Neural cell (in vitro differentiated cells): ENCODE data around the gene SMOC1. TPM values are rescaled to one million over a fixed set of nuclear protein-coding genes. Genes with fewer than 3 reads are reported as not detected.

ENCODE experiments used
- H2AFZ ChIP-seq: fragments of 200-600, 300-800 bp; sonication (generic), shearing (Covaris generic); 2 replicates; pipeline ENCODE4 v1.6.0; 2014; ENCODE audit warnings: low read depth, mild to moderate bottlenecking, antibody characterized with exemption, low read length, moderate library complexity
- H3F3A ChIP-seq: fragments of 200-600 bp; shearing (Covaris generic); 2 replicates; pipeline ENCODE4 v1.6.1; 2016; ENCODE audit warnings: mild to moderate bottlenecking, moderate library complexity, mixed read lengths, antibody characterized with exemption, low read length; ENCODE audit not compliant: insufficient read depth, poor library complexity, severe bottlenecking
- H3K27ac ChIP-seq: fragments of 200-600, 300-800 bp; sonication (generic), shearing (Covaris generic); 2 replicates; pipeline ENCODE4 v1.5.1; 2014; ENCODE audit warnings: mild to moderate bottlenecking, low read length, moderate library complexity
- H3K27me3 ChIP-seq: fragments of 300-800, 200-600 bp; sonication (generic), shearing (Covaris generic); 2 replicates; pipeline ENCODE4 v1.6.0; 2014; ENCODE audit warnings: mild to moderate bottlenecking, low read depth, low read length, moderate library complexity; ENCODE audit not compliant: insufficient read depth
- H3K36me3 ChIP-seq: fragments of 300-800, 200-600 bp; sonication (generic), shearing (Covaris generic); 2 replicates; pipeline ENCODE4 v1.5.1; 2014; ENCODE audit warnings: mild to moderate bottlenecking, antibody characterized with exemption, low read length, moderate library complexity; ENCODE audit not compliant: insufficient read depth
- H3K4me2 ChIP-seq: fragments of 300-800, 200-600 bp; sonication (generic), shearing (Covaris generic); 2 replicates; pipeline ENCODE4 v1.6.0; 2014; ENCODE audit warnings: mild to moderate bottlenecking, low read length
- H3K4me3 ChIP-seq: fragments of 300-800, 200-600 bp; sonication (generic), shearing (Covaris generic); 2 replicates; pipeline ENCODE4 v1.5.1; 2014; ENCODE audit warnings: mild to moderate bottlenecking, low read length, moderate library complexity
- H3K79me2 ChIP-seq: fragments of 200-600 bp; shearing (Covaris generic); replicated peaks from 2 replicates; pipeline ENCODE4 v1.6.0; 2014; ENCODE audit warnings: mild to moderate bottlenecking, low read length, moderate library complexity; ENCODE audit not compliant: insufficient read depth
- H3K9ac ChIP-seq: fragments of 300-800, 200-600 bp; sonication (generic), shearing (Covaris generic); 2 replicates; pipeline ENCODE4 v1.6.1; 2016; ENCODE audit warnings: mild to moderate bottlenecking, low read length, mixed read lengths
- H3K9me2 ChIP-seq: fragments of 200-600 bp; shearing (Covaris generic); 2 replicates; pipeline ENCODE4 v1.6.1; 2016; ENCODE audit warnings: mild to moderate bottlenecking, low read length, mixed read lengths; ENCODE audit not compliant: insufficient read depth
- H3K9me3 ChIP-seq: fragments of 200-600, 300-800 bp; sonication (generic), shearing (Covaris generic); 2 replicates; pipeline ENCODE4 v1.6.1; 2016; ENCODE audit warnings: mild to moderate bottlenecking, mixed run types, low read length, moderate library complexity, mixed read lengths
- H4K20me1 ChIP-seq: fragments of 200-600 bp; shearing (Covaris generic); 2 replicates; pipeline ENCODE4 v1.6.1; 2016; ENCODE audit warnings: mild to moderate bottlenecking, mixed run types; ENCODE audit not compliant: insufficient read depth
- CTCF ChIP-seq: fragments of 450-650 bp; IDR thresholded peaks from 2 replicates; pipeline ENCODE4 v1.5.1; 2014; ENCODE audit warnings: antibody characterized with exemption, mild to moderate bottlenecking, moderate library complexity; ENCODE audit not compliant: poor library complexity, severe bottlenecking
- EP300 ChIP-seq: fragments of 450-650 bp; conservative IDR thresholded peaks from 2 replicates; pipeline ENCODE4 v1.6.1; 2014; ENCODE audit warnings: antibody characterized with exemption, mild to moderate bottlenecking, moderate library complexity; ENCODE audit not compliant: poor library complexity, severe bottlenecking
- EZH2 ChIP-seq: fragments of 200-600, 300-800 bp; shearing (Covaris generic), sonication (generic); IDR thresholded peaks from 2 replicates; pipeline ENCODE4 v1.6.1; 2014; ENCODE audit warnings: antibody characterized with exemption, low read length, borderline replicate concordance, mild to moderate bottlenecking; ENCODE audit not compliant: insufficient read depth, poor library complexity, severe bottlenecking
- MXI1 ChIP-seq: fragments of 450-650 bp; conservative IDR thresholded peaks from 2 replicates; pipeline ENCODE4 v1.6.1; 2014; ENCODE audit warnings: antibody characterized with exemption, mild to moderate bottlenecking; ENCODE audit not compliant: poor library complexity, severe bottlenecking
- POLR2AphosphoS5 ChIP-seq: IDR thresholded peaks from 2 replicates; pipeline ENCODE4 v1.6.1; 2012
- RAD21 ChIP-seq: fragments of 450-650 bp; conservative IDR thresholded peaks from 2 replicates; pipeline ENCODE4 v1.6.1; 2014; ENCODE audit warnings: antibody characterized with exemption, mild to moderate bottlenecking, moderate library complexity
- SMC3 ChIP-seq: fragments of 450-650 bp; conservative IDR thresholded peaks from 2 replicates; pipeline ENCODE4 v1.6.1; 2014; ENCODE audit warnings: antibody characterized with exemption, mild to moderate bottlenecking, moderate library complexity; ENCODE audit not compliant: poor library complexity
- TAF1 ChIP-seq: IDR thresholded peaks from 2 replicates; pipeline ENCODE4 v1.6.1; 2012; ENCODE audit warnings: low read depth
- polyA plus RNA-seq: library from polyadenylated mRNA; depleted of rRNA; stranded (reverse); fragments of >200 nt; gene quantifications from 2 replicates; pipeline ENCODE4 v1.2.3, GENCODE V29; 2014
- TF ChIP-seq, protein P1 (sequence below): IDR thresholded peaks from 2 replicates; pipeline ENCODE4 v1.6.1; 2012; ENCODE audit warnings: borderline replicate concordance

SMOC1 gene
- polyA plus RNA-seq, 1 donor from 2014 or later = 8.7 TPM

- Histone ChIP-seq H3K27ac (no peak overlapping the region), H3K9me3 (no peaks in the 10 kb centered on the region), H3K4me2 (no peak overlapping the region), H3K27me3 (no peaks in the 10 kb centered on the region), H3K79me2 (no peaks in the 10 kb centered on the region), H3K4me3 (no peak overlapping the region), H3F3A (no peaks in the 10 kb centered on the region), H3K36me3 (no peaks in the 10 kb centered on the region), H2AFZ (no peak overlapping the region), H4K20me1 (no peaks in the 10 kb centered on the region), H3K9me2 (no peaks in the 10 kb centered on the region), H3K9ac (no peak overlapping the region)
- TF ChIP-seq RAD21 (no peak), CTCF (no peak), TAF1 (no peak), EZH2 (no peak), EP300 (no peak), SMC3 (no peak), POLR2AphosphoS5 (no peak), MXI1 (no peak)
- TF ChIP-seq, protein P1, sequence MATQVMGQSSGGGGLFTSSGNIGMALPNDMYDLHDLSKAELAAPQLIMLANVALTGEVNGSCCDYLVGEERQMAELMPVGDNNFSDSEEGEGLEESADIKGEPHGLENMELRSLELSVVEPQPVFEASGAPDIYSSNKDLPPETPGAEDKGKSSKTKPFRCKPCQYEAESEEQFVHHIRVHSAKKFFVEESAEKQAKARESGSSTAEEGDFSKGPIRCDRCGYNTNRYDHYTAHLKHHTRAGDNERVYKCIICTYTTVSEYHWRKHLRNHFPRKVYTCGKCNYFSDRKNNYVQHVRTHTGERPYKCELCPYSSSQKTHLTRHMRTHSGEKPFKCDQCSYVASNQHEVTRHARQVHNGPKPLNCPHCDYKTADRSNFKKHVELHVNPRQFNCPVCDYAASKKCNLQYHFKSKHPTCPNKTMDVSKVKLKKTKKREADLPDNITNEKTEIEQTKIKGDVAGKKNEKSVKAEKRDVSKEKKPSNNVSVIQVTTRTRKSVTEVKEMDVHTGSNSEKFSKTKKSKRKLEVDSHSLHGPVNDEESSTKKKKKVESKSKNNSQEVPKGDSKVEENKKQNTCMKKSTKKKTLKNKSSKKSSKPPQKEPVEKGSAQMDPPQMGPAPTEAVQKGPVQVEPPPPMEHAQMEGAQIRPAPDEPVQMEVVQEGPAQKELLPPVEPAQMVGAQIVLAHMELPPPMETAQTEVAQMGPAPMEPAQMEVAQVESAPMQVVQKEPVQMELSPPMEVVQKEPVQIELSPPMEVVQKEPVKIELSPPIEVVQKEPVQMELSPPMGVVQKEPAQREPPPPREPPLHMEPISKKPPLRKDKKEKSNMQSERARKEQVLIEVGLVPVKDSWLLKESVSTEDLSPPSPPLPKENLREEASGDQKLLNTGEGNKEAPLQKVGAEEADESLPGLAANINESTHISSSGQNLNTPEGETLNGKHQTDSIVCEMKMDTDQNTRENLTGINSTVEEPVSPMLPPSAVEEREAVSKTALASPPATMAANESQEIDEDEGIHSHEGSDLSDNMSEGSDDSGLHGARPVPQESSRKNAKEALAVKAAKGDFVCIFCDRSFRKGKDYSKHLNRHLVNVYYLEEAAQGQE = no peak
These were observed 93.5 kb downstream of the SMOC1 start for GRCh38 chr14:69972755-69973154.

DNA sequence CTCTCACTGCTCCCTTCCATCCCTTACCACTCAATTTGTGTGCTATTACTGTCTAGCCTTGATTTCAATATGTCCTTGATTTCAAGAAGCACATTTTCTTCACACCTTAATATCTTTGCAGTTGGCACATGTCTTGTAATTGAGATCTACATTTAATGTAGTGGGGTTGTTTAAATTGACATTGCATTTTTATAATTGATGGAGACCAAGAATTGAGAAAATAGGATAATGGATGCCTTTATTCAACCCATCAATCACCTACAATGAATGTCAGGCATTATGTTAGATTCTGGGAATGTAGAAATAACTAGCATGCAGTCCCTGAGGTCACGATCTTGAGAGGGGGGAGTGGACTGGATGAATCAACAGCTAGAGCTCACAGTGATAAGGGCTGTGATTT is 94.6 kb downstream of the SMOC1 start:
- TF ChIP-seq EP300 (peak; percentile 90), TAF1 (no peak), POLR2AphosphoS5 (peak; percentile 81)
- TF ChIP-seq, protein P1 = peak; percentile 55
- H3K79me2 ChIP-seq = no peaks in the 10 kb centered on the region

More for the DNA sequence above, 94.6 kb downstream of the SMOC1 start:
- H3K27me3 ChIP-seq = no peaks in the 10 kb centered on the region
- no peaks in the 10 kb centered on the region for H3F3A ChIP-seq
- peak overlapping the region; percentile 3 for H3K27ac ChIP-seq
- H3K9ac ChIP-seq = no peak overlapping the region
- H3K9me2 ChIP-seq = no peaks in the 10 kb centered on the region
- H2AFZ ChIP-seq = no peak overlapping the region
- no peaks in the 10 kb centered on the region for H3K36me3 ChIP-seq
- H3K4me2 ChIP-seq = no peak overlapping the region
- no peak overlapping the region for H3K4me3 ChIP-seq
- no peaks in the 10 kb centered on the region for H3K9me3 ChIP-seq
- H4K20me1 ChIP-seq = no peaks in the 10 kb centered on the region
